ENCODE data around the gene CCDC6.
"Not testable (repeated sequence)": the region's sequence is repeated elsewhere in the genome, so short reads cannot be mapped to it uniquely, and the experiment has no call there.

The CCDC6 gene

DNA sequence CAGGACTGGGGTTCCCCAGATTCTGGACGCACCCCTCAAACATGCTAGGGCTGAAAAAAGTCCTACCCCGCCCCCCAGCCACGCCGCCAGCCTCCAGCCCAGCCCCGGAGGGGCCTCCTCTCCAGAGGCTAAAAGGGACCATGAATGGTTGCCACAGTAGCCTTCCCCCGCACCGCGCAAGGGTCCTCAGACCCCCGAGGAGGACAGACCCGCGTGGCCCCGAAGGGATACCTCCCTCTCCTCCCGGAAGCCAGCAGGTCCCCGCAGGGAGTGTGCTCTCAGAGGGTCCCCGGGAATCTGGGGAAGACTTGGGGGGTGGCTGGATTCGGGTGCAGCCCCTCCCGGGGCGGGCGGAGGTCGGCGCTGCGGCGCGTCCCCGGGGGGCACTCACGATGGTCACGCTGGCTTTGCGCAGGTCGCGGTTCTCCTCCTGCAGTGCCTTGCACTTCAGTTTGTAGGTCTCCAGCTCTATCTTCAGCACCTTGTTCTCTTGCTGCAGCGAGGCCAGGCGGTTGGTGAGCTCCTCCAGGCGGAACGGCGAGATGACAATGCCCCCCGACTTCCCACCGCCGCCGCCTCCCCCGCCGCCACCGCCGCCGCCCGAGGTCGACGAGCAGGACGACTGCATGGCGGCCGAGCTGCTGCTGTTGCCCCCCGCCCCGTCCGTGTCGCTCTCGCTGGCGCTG, 482 bp downstream of the CCDC6 start:
- DNase-seq (ENCODE audit: low read depth in 2 of 2, low spot score in 1 of 2): no peak

DNA sequence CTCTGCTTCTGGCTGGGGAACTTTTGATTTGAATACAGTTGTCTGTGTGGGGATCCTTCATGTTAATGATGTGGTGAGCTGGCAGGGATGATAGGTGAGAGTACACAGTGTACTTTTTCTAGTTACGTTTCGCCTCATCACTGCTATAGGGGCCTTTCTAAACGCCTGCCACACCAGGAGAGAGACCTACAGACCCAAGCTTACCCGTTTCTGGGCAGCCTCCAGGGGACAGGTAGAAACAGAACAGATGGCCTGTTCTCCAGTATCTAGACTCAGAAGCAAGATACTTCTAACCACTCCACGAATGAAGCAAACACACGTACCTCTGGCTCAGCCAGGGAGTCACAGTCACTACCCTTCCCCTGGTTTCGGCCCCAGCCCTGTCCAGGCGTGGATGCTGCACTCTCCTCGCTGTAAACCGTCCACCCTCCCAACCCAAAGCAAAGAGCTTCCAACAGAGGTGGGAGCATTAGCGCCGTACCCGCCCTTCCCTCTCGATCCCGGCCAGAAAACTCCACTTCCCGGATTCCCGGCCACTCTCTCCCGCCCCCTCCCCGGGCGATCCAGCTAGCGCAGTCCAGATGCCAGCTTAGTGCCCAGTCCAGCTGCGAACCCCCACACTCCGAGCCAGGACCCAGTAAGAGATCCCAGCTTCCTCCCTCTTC, 1.2 kb downstream of the CCDC6 start:
- no peak for DNase-seq (ENCODE audit: low read depth in 2 of 2, low spot score in 1 of 2)

DNA sequence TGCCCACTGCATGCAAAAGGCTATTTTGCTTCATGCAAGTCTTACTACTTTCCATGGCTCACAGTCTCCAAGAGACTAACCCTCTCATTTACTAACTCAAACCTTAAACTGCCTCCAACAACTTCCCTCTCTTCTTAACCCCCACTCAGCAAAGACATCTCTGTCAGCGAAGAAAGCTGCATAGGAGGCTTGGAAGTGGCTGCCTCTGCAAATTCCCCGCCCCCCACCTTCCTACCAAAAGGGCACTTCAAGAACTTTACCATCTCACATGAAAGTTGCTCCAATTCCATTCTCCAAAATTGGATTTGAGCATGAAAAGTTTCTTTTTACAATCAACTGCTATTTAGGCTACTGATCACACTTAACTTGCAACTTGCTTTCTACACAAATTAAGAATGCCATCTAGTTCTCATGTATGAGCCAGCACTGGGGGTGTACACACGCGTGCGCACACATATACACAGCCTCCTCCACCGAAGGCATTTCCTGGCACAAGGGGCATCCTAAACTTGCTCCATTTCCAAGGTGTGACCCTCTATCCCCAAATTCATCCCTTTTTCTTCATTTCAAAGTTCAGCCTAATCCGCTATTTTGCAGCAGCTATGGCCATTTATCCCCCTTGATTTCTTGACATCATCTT, 1.8 kb downstream of the CCDC6 start:
- DNase-seq (ENCODE audit: low read depth in 2 of 2, low spot score in 1 of 2): no peak

DNA sequence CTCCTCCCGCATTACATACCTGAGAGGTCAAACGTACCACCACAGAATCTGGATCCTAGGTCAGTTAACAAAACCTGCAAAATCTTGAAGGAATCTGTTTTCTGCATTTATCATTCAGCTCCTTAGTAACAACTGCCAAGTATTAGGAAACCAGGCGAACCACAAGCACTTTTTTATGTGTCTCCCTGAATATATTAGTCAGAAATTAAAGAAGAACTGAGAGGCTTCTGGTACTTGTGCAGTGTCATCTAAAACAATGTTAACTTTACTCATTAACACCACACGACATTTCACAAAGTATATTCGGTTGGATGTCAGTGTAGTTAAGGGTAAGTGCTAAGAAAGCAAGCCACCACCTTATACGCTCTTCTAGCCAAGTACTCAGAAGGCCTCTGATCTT, 2.5 kb downstream of the CCDC6 start:
- no peak for DNase-seq (ENCODE audit: low read depth in 2 of 2, low spot score in 1 of 2)

DNA sequence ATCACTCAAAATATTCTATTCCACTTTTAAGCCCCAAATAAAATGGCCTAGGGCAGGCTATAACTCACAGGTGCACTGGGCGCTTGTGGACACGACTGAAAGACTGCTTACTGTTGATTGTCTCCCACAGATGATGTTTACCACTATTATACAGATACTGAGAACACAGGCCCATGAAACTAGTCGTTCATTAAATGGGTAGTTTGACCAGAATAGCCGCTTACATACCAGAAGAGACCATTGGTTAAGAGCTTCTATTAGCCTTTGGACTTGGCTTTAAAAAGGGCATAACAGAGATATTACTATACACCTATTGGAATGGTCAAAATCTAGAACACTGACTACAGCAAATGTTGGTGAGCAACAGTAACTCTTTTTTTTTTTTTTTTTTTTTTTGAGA, 4.3 kb downstream of the CCDC6 start:
- DNase-seq (ENCODE audit: low read depth in 2 of 2, low spot score in 1 of 2): no peak

DNA sequence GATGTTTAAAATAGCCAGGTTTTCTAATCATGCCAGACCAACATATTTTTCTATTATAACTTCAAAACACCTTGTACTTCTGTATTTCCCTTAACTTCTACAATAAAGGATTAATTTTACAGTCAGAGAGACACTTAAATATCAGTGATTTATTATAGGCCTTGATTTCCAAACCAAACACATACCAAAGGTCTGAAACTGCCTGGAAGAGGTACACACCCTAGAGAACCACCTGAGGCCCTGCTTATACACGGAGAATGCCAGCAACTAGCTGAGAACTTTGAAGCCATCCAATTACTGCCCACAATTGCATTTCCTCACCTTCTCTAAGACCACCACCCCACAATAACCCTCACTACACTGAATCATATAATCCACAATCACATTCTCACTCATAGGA, 4.9 kb downstream of the CCDC6 start:
- no peak for DNase-seq (ENCODE audit: low read depth in 2 of 2, low spot score in 1 of 2)

DNA sequence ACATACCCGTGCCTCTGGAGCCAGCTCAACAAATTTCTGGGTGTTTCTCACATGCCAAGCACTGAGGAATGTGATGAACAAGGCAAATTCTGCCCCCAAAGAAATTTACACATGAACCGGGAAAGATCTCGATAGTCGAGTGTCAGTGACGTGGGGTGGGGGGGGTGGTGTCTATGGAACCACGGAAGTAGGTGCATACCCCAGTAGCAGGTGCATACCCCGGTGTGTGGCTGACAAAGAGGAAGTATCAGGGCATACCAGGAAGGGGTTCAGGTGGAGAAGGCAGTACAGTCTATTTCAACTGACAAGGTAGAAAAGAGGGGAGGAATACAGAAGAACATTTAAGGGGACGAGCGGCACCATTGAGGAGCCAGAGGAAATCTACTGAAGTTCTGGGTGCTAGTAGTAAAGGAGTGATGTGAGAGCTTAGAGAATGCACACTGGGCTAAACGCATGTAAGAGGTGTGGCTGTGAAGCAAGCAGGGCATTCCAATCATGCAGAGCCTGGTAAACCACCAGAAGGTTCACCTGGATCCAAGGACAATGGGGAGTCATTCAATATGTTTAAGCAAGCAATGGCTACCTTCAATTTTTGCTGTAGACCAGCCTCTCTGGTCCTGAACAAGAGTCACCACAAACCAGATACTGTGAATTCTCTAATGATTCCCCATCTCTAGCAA, 6.2 kb downstream of the CCDC6 start:
- DNase-seq (ENCODE audit: low read depth in 2 of 2, low spot score in 1 of 2): no peak

DNA sequence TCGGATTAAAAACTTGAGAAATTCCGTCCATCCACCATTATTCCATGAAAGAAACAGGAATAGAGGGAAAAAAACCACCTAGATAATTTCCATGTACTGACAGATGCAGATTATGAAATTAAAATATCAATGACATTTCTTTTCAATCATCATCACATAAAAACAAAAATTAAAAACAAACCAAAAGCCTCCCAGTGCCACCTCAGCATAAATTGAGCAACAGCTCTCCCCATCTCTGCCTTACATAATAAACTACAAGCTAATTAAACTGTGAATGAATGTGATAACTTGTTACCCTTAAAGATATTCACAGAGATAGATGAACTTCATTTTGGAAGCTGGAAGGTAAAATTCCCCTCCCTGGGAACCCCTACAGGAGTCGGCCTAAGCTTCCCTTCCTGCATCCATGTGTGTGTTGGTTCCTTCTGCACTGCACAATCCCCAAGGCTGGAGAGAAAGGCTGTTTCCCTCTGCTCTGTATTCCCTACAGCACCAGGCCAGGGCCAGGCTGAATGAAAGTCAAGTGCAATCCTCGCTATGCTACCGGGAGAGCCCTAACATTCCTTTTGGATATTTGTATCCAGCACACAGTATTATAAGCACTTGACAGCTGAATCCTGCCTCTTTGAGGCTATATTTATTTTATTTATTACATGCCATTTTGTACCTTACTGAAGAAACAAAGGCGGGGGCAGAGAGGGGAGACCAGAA, 8.1 kb downstream of the CCDC6 start:
- DNase-seq (ENCODE audit: low read depth in 2 of 2, low spot score in 1 of 2): no peak

DNA sequence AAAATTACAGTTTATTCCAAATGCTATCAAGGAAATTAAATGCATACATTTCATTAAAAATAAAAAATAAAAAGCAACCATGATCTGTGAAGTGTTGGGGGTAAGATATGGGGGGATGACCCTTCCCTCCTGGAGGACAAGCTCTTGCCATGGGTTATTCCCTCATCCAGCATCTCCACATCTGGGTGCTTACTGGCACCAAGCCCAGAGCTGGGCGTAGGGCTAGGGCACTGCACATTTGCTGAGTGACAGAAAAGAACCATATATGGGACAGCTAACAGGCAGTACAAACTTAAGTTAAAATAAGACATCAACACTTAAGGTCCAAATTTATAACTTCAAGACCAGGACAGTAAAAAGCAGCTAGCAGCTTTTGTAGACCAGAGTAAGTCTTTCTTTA, 10.2 kb downstream of the CCDC6 start:
- no peak for DNase-seq (ENCODE audit: low read depth in 2 of 2, low spot score in 1 of 2)

DNA sequence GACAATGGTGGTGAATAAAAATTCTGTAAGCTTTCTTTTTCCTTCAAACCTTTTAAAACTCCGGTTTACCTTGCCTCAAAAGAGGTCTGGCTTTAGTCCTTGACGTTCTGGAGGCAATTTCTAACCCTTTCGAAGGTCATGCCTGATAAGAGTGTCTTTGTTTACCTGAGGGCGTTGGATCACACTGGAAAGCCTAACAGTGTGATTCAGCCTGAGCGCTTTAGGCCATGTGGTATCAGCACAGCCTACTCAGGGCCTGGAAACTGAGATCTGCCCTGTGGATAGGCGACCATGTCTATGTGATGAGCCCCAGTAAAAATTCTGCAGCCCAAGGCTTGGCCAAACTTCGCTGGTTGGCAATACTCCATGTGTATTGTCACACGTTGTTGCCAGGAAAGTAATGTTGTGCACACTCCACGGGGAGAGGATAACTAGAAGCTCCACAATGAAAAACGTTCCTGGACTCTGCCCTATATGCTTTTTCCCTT, 10.7 kb downstream of the CCDC6 start:
- no peak for DNase-seq (ENCODE audit: low read depth in 2 of 2, low spot score in 1 of 2)

DNA sequence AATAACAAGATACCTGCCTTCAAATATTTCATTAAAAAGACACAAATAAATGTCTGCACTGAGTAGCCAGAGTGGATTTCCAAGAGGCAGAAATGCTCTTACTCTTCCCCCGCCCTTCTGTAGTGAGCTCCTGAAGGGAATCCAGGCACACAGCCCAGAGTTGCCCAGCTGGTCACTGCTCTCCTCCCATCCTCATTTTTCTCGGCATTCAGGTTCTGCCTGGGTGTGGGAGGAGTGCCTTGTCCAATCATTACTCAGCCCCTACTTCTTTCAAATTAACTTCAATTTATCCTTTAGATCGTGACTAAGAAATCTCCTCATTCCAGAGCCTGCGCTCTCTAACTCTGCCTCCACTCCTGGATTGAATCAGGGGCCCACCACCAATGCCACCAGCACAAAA, 12.2 kb downstream of the CCDC6 start:
- DNase-seq (ENCODE audit: low read depth in 2 of 2, low spot score in 1 of 2): no peak

DNA sequence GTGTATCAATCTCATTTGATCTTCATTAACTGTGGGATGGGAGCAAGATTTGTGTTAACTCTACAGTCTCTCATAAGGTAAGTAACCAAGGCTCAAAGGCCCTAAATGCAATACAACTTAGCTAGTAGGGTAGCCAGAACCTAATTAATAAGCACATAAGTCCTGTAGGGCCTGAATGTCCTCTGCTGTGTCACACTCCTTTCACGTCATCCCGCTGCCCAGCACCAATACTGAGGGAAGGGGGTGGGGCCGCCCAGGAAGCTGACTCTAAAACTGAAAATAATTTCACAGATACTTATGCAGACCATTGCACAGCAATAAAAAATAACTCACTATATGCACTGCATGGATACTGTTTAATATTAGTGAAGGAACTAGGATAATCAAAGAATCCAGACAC, 13.7 kb downstream of the CCDC6 start:
- no peak for DNase-seq (ENCODE audit: low read depth in 2 of 2, low spot score in 1 of 2)

DNA sequence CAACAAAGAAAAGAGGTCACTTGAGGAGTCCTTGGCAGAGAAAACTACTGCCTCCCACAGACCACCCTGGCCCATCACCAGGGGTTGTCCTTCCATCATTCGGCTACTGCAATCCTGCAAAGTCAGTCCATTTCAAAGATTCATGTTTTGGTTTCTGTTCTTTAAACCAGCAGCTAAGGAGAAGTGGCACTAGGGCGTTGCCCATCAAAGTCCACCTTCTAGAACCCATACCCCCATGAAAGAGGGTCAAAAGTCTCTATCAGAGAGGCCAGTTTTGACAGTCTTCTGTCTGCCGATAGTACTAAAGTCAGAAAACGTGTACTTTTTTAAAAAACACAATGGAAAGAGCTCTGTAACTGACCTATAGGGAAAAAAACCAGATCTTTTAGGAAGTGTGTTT, 14.4 kb downstream of the CCDC6 start:
- DNase-seq (ENCODE audit: low read depth in 2 of 2, low spot score in 1 of 2): no peak

DNA sequence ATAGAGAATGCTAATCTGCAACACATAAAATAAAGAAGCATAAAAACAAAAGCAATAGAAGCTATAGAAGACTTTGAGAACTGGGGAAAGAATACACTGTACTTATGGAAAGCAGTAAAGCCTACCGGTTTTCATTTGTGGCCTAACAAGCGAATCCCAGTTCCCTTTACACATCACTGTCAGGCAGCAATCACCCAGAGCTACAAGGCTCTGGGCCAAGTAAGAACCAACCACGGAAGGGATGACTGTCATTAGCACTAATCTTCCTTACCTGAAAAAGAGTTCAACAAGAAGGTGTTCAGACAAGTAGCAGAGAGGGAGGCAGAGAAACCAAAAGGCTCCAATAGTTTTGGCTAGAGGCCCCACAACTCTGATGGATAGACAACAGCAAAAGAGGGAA, 15.0 kb downstream of the CCDC6 start:
- DNase-seq (ENCODE audit: low read depth in 2 of 2, low spot score in 1 of 2): no peak

DNA sequence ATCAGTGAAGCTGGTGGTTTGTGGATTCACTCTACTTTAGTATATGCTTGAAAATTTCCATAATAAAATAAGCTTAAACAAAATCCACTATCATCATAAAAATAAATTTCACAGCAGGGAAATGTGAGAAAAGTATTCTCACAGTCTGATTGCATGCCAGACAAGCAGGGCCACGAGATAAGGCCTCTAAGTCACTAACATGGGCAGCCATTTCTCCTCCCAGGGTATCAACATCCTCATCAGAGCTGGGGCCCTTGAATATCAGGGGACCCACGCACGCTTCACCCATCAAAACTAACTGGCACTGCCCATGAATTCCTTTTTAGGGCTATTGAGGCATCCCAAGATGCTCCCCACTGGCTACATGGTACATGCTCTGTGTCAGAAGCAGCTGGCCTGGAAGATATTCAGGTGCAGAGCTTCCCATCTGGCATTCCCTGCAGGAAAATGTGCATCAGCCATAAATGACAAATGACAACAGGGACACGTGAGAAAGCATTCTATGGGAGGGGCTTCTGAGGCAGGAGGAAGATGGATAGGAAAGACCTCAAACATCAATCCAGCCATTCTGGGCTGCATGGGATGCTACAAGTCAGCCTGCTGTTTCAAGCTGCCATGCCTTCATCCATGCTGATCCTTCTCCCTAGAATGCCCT, 17.4 kb downstream of the CCDC6 start:
- DNase-seq (ENCODE audit: low read depth in 2 of 2, low spot score in 1 of 2): no peak

DNA sequence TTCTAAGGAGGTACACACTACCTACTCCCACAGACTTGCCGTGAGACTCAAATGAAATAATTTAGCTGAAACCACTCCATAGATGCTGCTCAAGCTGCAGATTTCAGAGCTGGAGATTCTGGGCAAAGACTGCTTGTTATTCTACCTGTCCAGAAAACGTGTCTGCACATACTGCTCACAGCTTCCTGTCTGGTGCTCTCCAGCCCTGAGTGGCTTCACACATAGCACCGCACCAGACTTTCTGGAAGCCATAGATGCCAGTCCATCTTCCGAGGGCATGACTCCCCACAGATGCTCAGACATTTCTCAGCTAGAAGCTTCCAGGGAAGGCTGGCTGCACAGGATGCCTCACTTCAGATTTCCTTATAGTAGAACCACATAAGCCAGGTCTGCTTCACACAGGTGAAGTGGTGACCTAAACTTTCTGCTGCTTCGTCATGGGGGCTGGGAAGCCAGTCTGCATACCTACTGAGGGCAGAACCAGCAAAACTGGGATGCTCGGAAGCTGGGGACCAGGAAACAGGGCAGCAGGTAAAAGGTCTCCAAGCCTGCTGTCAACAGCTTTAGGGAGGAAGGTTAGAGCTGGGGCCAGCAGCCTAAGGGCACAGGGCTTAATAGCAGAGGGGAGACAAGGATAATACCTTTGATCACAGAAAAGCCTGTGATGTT, 18.2 kb downstream of the CCDC6 start:
- DNase-seq (ENCODE audit: low read depth in 2 of 2, low spot score in 1 of 2): no peak

DNA sequence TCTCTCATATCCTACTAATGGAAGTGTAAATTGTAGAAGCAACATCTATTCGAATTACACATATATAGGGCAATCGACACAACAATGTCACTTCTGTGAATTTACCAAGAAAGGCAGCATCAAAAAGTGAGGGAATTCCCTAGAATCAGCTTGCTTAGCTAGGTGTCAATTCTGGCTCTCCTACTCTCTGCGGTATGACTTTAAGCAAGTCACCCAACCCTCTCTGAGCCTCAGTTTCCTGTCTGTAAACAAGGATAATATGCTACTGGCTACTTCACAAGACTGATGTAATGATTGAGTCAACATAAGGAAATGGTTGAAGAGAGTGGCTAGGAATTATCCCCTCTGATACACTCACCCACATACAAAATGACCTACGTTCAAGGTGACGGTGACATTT, 19.4 kb downstream of the CCDC6 start:
- no peak for DNase-seq (ENCODE audit: low read depth in 2 of 2, low spot score in 1 of 2)

DNA sequence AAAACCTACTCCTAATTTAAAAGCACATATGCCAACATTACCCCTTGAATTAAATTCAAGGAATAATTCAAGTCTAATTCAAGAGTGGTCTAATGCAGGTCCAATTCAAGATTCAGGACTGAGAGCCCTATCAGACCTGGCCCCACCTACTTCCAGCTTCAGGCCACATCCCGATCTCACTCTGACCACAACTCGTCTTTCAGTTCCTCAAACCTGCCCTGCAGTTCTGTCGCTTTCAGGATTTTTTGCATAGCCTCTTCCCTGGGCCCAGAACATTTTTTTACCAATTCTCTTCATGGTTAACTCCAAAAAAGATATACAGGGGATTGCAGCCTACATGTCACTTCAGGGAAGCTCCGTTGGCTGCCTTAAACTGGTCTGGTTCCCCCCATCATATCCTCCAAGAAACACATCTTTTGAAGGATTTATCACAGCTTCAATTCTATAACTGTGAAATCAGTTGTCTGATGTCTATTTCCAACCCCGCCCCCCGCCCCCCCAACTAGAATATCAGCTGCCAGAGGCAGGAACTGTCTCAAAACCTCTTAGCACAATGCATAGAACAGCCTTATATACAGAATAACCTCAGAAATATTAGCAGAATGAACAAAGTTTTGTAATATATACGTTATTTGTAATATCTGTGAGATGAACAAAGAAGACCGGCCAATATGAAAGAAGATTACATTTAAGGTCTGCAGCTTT, 20.8 kb downstream of the CCDC6 start:
- no peak for DNase-seq (ENCODE audit: low read depth in 2 of 2, low spot score in 1 of 2)

DNA sequence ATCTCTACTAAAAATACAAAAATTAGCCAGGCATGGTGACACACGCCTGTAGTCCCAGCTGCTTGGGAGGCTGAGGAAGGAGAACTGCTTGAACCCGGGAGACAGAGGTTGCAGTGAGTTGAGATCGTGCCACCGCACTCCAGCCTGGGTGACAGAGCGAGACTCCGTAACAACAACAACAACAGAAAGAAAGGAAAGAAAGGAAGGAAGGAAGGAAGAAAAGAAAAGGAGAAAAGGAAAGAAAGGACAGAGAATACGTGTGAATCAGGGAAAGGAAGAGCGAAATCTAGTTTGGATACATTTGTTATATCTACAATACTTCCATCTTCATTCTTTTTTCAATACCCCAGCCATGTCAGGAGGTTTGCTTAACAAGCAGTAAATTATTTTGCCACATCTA, 21.5 kb downstream of the CCDC6 start:
- not testable (repeated sequence) for DNase-seq (ENCODE audit: low read depth in 2 of 2, low spot score in 1 of 2)

DNA sequence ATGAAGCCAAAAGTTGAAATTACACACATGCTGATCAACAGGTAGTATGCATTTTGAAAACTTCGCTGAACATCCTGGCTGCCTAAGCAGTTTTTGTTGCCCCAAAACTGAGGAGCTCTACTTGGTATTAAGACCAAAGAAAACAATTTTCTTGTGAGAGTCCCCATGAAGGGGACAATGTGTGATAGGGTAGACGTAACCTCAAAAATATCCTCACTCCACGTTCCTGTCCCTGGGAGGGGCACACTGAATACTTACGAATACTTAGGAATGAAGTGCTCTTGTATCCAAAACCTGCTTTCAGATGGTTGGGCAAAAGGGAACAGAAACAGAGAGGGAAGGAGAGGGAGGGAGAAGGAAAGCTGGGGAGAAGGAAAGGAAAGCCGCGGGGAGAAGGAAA, 24.7 kb downstream of the CCDC6 start:
- no peak for DNase-seq (ENCODE audit: low read depth in 2 of 2, low spot score in 1 of 2)

Measured in stimulated activated CD8-positive, alpha-beta memory T cell treated with anti-CD3 and anti-CD28 coated beads, Interleukin-4, amount 100 ng/mL, for 1 hour (primary cell).